GM18861 (cell line): Measurements from ENCODE around the gene EFHD2.
"Not testable (repeated sequence)": the region's sequence is repeated elsewhere in the genome, so short reads cannot be mapped to it uniquely, and the experiment has no call there.

Source experiments
- ATAC-seq: cut with Tn5 transposase; IDR thresholded peaks from one replicate; pipeline ENCODE4 v1.9.1; 2021; ENCODE audit not compliant: unreplicated experiment

Gene EFHD2

DNA sequence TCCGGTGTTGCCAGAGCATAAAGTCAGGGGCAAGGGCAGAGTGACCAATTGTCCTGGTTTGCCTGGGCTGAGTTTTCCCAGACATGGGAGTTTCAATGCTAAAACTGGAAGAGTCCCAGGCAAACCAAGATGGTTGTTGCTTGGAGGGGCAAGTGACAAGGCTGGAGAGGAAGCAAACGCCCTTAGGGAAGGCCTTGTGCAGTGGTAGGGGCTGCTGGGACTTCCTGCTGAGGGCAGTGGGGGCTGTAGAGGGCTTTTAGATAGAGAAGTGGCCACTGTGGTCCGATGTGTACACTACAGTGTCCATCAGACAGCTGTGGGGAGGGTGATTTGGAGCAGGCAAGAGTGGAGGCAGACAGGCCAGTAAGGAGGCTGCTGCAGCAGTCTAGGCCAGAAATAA, 39.9 kb downstream of the EFHD2 start:
- no peak for ATAC-seq

DNA sequence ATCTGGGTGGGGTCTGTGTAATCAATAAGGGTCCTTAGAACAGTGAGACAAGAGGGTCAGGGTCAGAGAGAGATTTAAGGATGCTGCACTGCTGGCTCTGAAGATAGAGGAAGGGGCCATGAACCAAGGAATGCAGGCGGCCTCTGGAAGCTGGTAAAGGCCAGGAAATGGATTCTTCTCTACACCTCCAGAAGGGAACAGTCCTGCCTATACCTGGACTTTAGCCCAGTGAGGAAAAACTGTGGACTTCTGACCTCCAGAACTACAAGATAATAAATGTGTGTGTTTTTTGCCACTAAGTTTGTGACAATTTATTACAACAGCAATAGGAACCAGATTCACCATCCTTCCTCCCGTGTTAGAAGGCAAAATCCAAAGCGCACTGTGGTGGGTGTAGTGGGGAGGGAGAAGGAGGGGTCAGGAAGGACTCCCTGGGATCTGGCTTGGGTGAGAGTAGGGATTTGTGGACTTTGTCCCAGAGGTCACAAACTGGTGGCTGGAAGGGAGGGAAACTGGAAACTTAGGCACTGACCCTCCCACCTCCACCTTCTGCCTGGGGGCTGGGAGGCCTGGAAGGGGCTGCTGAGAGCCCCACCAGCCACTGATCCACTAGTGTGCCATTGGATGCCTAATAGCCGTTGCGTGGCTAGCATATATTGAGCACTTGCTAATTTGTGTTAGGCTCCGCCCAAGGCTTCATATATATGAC, 41.5 kb downstream of the EFHD2 start:
- no peak for ATAC-seq

DNA sequence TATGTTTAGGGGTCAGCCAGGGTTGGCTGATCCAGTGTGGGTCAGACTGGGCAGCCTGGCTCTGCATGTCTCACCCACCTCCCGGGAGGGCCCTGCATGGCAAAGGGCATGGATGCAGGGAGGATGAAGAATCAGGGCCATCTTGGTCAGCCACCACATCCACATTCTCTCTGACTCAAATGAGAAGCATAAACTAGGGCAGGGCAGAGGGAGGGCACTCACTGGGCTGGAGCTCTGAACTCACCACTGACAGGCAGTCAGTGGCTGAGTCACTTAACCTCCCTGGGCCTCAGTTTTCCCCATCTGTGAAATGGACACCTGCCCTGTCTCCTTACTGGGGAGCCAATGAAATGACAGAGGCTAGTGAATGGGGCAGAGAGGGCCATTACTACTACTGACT, 42.5 kb downstream of the EFHD2 start:
- no peak for ATAC-seq

DNA sequence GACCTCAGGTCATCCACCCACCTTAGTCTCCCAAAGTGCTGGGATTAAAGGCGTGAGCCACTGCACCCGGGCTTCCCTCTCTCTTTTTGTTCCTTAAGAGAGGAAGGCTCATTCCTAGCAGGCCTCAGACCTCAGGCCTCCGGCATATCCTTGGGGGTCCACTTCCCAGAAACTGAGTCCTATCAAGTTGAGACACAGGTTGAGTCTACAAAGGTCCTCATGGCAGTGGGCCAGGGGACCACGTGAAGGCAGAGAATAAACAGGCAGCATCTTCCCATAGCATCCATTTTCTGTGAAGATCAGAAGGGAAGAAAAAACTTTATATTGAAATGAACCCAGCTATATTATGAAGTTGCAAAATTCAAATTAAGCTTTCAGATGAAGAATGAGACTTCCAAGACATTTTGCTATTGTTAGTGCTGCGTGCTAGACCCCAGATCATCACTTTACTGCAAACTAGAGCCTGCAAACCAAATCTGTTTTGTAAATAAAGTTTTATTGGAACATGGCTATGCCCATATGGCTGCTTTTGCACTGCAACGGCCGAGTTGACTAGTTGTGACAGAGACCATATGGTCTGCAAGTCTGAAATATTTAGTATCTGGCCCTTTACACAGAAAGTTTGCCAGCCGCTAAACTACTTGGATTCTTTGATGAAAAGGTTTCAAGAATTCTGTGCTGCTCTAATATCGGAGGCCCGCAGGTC, 43.3 kb downstream of the EFHD2 start:
- ATAC-seq: no peak

DNA sequence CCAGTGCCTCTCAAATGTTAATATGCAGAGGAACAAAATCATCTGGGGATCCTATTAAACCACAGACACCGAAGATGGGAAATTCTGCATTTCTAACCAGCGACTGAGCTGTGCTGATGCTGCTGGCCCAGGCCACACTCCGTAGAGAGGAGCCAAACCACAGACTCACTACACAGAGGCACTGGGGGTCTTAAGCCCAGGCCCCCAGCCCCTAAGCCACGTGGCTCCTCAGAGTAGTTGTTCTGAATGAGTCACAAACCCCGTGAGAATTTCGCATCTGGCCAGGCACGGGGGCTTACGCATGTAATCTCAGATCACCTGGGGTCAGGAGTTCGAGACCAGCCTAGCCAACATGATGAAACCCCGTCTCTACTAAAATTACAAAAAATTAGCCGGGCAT, 44.0 kb downstream of the EFHD2 start:
- ATAC-seq: no peak

DNA sequence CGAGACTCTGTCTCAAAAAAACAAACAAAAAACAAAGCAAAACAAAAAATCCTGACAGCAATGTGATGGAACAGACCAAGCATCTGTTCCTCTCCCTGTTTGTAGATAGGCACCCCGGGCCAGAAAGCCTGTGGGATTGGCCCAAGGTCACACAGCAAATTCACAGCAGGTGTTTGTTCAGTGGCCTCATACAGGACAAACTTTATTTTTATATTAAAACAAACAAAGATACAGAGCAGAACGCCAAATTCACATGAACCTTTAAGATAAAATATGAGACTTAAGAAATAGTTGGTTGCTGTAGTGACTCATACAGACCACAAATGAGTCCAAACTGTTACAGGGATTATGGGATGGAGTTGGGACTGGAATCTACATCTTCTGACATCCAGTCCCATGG, 44.6 kb downstream of the EFHD2 start:
- no peak for ATAC-seq

DNA sequence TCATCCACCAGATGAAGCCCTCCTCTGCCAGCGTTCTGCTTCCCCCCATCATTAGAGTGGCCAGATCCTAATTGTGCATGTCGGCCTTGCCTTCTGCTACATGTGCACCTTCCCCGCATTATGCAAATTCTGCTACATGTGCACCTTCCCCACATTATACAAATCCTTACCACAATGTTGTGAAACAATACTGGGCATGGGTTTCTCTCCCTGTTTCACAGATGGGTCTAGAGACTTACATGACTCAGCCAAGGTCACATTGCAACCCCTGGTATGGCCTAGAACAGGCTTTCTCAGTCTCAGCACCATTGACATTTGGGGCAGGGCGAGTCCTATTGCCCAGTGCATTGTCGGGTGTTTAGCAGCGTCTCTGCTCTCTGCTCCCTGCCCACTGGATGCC, 45.8 kb downstream of the EFHD2 start:
- ATAC-seq: no peak

DNA sequence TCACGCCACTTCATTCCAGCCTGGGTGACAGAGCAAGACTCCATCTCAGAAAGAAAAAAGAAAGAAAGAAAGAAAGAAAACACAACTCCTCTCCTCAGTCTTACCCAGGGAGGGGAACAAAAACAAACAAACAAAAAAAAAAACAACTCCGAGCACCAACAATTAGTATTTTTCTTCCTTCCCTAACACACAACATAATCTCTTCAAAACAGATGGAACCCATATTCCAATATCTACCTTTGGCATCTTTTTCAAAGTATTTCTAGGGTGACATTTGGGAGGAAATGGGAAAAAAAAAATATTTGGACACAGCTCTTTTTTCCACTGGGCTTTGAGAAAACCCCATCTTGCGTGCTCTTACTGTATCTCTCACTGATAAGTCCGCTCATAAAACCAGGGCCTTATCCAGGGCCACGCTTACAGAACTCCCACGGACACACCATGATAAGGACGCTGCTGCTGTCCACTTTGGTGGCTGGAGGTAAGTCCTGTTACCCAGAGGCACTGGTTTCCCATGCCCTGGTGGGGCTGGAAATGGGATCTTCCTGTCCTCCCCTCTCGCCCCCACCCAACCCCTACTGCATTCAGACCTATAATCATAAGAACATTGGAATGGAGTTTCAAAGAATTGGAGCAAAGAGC, 46.7 kb downstream of the EFHD2 start, which contains the start of gene CELA2A:
Gene CELA2A (plus strand): TSS at position 420 of the 642 bp plus-strand sequence. CDS start 22 bp downstream, at position 442.
- ATAC-seq: no peak

DNA sequence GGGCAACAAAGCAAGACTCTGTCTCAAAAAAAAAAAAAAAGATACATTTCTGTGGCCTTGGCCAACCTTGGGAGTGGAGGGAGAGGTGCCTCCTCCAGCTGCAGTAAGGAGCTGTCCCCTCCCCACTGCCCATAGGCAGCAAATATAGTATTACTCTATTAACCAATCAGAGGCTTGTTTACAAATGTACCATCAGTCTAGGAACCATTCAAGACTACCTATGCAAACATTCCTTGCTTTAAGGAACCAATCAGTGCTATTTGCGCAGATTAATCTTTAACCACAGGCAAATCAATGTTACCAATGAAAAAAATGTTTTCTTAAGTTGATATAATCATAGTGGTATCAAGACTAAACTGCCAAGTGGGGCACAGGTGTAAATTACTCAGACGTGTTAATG, 47.9 kb downstream of the EFHD2 start:
- ATAC-seq: no peak

DNA sequence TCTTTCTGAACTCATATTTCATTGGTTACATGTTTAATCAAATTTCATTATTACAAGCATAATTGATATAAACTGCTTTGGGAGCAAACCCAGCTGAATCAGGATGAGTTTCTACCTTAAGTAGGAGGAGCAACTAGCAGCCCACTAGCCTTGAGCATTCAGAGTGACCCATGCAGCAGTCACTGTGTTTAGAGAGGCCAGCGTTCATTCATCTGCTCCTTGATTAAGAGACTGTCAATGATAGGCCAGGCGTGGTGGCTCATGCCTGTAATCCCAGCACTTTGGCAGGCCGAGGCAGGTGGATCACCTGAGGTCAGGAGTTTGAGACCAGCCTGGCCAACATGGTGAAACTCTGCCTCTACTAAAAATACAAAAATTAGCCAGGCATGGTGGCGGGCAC, 48.7 kb downstream of the EFHD2 start:
- ATAC-seq: not testable (repeated sequence)

DNA sequence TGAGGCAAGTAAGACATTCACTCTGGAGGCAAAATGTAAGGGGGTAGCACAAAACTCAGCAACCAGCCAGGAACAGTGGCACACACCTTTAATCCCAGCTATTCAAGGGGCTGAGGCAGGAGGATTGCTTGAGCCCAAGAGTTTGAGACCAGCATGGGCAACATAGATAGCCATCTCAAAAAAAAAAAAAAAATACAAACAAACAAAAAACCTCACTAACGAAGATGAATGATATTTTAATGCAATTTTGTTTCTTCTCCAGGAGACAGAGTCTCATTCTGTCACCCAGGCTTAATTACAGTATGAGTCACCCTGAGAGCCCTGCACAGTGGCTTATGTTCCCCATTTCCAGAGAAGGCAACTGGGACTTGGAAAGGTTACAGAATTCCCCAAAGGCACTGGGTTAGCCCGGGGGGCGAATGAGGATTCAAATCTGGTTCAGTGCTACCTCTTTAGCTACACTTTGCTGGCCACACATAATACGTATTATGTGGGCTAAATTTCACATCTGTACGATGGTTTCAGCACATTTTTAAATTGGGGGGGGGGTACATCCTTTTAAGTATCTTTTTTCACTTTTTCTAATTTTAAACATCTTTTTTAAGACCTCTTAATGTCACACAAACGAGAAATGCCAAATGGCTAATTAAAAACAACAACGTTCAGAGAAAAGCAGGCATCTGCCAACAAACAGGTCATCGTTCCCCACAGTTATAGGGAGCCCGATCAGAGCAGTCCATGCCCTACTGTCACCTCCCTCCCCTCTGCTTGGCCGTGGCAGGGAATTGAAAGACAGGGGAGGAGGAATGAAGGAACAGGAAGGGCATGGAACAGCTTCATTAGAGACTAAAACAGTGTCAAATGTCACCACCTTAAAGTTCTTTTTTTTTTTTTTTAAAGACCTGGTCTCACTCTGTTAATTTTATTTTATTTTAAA, 50.4 kb downstream of the EFHD2 start:
- no peak for ATAC-seq

DNA sequence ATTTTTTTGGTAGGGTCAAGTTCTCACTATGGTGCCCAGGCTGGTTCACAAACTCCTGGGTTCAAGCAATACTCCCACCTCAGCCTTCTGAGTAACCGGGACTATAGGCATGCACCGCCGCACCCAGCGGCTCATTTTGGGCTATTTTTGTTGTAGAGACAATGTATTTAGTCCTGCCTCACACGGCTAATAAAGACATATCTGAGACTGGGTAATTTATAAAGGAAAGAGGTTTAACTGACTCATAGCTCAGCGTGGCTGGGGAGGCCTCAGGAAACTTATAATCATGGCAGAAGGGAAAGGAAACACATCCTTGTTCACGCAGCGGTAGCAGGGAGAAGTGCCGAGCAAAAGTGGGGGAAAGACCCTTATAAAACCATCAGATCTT, 51.0 kb downstream of the EFHD2 start:
- no peak for ATAC-seq

DNA sequence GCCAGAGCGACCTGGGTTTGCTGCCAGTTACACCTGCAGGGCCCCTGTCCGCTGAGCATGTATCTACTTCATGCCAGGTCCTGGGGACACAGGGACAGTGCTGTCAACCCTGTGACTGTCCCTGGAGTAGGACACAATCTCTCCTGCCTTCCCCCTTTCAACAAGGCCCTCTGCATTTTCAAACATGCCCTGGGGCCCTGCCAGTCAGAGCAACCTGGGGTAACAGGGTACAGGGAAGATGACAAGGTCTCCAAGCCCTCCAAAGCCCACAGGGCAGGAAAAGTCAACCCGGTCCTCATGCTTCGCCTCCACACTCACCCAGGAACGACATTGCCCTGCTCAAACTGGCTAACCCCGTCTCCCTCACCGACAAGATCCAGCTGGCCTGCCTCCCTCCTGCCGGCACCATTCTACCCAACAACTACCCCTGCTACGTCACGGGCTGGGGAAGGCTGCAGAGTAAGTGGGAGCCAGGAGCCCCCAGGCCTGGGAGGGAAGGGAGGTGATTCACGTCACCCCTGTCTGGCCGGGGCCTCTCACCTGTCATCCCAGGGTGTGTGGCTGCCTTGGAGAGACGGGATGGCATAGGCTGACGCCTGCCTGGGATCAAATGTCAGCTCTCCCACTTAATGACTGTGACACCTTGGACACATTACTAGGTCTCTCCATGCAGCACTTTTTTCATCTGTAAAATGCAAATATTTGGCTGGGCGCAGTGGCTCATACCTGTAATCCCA, 53.5 kb downstream of the EFHD2 start:
- ATAC-seq: not testable (repeated sequence)

DNA sequence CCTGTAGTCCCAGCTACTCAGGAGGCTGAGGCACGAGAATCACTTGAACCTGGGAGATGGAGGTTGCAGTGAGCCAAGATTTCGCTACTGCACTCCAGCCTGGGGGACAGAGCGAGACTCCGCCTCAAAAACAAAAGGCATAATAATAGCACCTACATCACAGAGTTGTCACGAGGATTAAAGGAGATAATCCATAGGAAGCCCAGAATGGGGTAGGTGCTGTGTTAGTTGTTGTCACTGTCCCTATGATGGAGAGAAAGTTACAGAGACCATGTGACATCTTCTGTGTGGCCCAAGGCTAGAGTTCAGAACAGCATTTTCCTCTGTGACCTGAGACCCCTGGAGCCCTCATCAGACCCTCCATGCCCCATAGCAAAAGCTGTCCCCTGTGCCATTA, 54.2 kb downstream of the EFHD2 start:
- not testable (repeated sequence) for ATAC-seq

DNA sequence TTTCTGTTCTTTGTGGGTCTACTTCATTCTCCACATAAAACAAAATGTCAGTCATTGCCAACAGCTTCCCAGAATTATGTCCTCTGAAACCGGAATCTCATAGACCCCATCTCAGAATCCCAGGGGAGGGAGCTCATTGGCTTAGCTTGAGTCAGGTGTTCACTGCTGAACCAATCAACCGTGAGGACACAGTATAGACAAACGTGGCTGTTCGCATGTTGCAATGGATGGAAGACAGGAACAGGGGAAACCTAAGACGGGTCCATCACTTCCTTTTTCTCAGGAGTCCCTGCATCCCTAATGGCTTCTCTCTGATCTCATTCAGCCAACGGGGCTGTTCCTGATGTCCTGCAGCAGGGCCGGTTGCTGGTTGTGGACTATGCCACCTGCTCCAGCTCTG, 56.0 kb downstream of the EFHD2 start:
- no peak for ATAC-seq

DNA sequence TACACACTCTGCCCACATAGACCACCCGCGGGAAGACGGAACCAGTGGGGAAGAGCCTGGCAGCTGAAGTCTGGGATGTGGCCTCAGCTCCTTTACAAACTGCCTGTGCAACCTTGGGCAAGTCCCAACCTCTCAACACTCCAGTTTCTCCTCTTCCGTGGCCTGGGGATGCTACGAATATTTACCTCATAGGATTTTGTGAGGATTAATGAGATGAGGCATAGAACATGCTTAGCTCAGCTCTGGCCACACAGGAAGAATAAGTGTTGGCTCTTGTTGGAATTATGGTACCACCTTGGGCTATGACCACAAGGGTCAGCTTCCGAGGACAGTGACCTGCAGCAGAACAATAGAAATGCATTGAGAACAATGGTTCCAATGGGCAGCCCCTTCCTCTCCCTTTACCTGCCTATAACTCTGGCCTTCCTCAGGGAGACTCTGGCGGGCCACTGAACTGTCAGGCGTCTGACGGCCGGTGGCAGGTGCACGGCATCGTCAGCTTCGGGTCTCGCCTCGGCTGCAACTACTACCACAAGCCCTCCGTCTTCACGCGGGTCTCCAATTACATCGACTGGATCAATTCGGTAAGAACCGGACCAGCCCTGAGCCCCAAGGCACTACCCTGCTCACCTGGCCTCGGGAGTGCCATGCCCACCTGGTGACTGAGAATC, 57.4 kb downstream of the EFHD2 start:
- not testable (repeated sequence) for ATAC-seq

DNA sequence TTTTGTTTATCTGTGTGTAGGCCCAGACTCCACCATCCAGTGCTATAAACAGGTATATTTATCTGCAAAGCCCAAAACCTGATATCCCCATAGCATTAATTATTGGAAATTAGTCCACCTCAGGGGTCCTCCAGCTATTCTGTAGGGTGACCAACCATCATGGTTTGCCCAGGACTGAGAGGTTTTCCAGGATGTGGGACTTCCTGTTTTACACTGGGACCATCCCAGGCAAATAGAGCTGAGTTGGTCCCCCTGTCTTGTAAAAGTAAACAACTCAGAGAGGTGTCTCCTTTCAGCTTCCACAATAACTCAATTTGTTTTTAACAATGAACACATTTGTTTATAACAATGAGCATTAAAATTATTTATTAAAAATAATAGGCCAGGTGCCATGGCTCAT, 58.5 kb downstream of the EFHD2 start:
- no peak for ATAC-seq

DNA sequence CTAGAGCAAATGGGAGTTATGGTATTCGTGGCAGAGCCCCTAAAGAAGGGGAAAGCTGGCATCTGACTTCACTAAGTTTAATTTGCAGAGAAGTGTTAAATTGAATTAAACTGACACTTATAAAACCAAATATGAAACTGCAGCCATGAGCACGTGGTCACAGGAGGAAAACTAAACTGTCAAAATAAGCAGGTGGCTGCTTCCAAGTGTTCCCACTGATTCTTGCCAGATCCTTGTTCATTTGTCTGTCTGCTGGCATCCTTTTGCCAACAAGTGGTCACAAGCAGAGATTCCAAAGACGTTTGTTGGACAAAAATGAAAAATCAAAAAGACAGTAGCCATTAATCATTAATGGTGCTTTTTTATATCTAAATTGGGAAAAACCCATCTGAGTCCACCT, 59.7 kb downstream of the EFHD2 start:
- ATAC-seq: no peak

DNA sequence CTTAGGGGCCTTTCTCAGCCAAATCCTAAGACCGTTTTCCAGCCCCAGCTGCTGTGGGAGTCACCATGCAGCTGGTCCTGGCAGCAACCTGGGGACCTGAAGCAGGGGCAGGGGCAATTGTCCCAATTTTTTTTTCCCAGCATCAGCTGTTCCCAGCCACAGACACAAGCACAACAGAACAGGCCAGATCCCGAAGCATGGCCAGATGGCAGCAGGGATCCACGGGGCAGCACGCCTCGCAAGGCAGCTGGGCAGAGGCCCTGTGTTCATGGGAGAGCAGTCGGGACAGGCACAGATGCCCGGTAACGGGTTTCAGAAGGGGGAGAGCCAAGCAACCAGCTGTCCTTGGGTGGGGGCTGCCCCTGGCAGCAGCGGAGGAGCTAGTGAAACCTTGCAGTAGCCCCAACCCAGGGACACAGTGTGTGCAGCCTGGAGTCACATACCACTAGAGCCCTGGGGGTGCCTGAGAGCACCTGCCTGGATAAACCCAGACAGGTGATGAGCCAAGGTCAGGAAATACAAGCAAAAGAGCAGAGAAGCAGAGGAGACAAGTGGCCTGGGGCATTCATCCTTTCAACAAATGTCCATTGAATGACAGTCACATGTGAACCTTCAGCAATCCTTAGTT, 60.2 kb downstream of the EFHD2 start:
- ATAC-seq: not testable (repeated sequence)
